ENCODE results near the gene CLK2. TPM values are rescaled to one million over a fixed set of nuclear protein-coding genes. Genes with fewer than 3 reads are reported as not detected.
"Not testable (repeated sequence)": the region's sequence is repeated elsewhere in the genome, so short reads cannot be mapped to it uniquely, and the experiment has no call there.

The CLK2 gene
- total RNA-seq, 1 experiment from 2014 or later, result 28.3 TPM

GRCh38 chr1:155236451-155236850 is 36.9 kb downstream of the CLK2 start:
- Histone ChIP-seq H3K27me3 (no peaks in the 10 kb centered on the region), H3K4me3 (no peak overlapping the region), H3K36me3 (no peaks in the 10 kb centered on the region; the same call in 1 of the 2 replicates), H3K9me3 (no peaks in the 10 kb centered on the region)
- DNase-seq, result no peak

GRCh38 chr1:155235375-155235774 is 37.9 kb downstream of the CLK2 start:
- not testable (repeated sequence) for H3K36me3 ChIP-seq, DNase-seq, H3K4me3 ChIP-seq, H3K9me3 ChIP-seq, H3K27me3 ChIP-seq

GRCh38 chr1:155233502-155233901 is 39.8 kb downstream of the CLK2 start:
- H3K9me3 ChIP-seq, H3K36me3 ChIP-seq, DNase-seq, H3K4me3 ChIP-seq, H3K27me3 ChIP-seq: not testable (repeated sequence)

GRCh38 chr1:155232001-155232978 is 41.0 kb downstream of the CLK2 start:
- not testable (repeated sequence) for DNase-seq, H3K36me3 ChIP-seq, H3K27me3 ChIP-seq, H3K4me3 ChIP-seq, H3K9me3 ChIP-seq

- DNase-seq, H3K36me3 ChIP-seq, H3K9me3 ChIP-seq, H3K27me3 ChIP-seq, H3K4me3 ChIP-seq: not testable (repeated sequence)
Observed at GRCh38 chr1:155231302-155231701, 42.0 kb downstream of the CLK2 start.

GRCh38 chr1:155228096-155228427 is 45.2 kb downstream of the CLK2 start:
- peaks cover 4% of the 10 kb centered on the region for H3K36me3 ChIP-seq
- H3K9me3 ChIP-seq, result no peaks in the 10 kb centered on the region
- DNase-seq, result no peak
- no peaks in the 10 kb centered on the region for H3K27me3 ChIP-seq
- H3K4me3 ChIP-seq, result peak overlapping the region; percentile 70

GRCh38 chr1:155227261-155228095 is 45.8 kb downstream of the CLK2 start:
- H3K27me3 ChIP-seq, result no peaks in the 10 kb centered on the region
- H3K4me3 ChIP-seq, result peak overlapping the region; percentile 70

GRCh38 chr1:155226910-155227260 is 46.4 kb downstream of the CLK2 start:
- H3K36me3 ChIP-seq, result peaks cover 4% of the 10 kb centered on the region
- peak; percentile 51 for DNase-seq
- H3K9me3 ChIP-seq, result no peaks in the 10 kb centered on the region
- peak overlapping the region; percentile 70 for H3K4me3 ChIP-seq
- no peaks in the 10 kb centered on the region for H3K27me3 ChIP-seq

More at GRCh38 chr1:155227261-155228095, 45.8 kb downstream of the CLK2 start:
- Histone ChIP-seq H3K36me3 (peaks cover 4% of the 10 kb centered on the region), H3K9me3 (no peaks in the 10 kb centered on the region)
- DNase-seq, result peak; percentile 100

- DNase-seq, result peak; percentile 69
- no peaks in the 10 kb centered on the region for H3K27me3 ChIP-seq
- peak overlapping the region; percentile 70 for H3K4me3 ChIP-seq
- no peaks in the 10 kb centered on the region for H3K9me3 ChIP-seq
- peaks cover 4% of the 10 kb centered on the region for H3K36me3 ChIP-seq
Observed at GRCh38 chr1:155226188-155226909, 47.0 kb downstream of the CLK2 start.

GRCh38 chr1:155225404-155225759 is 47.9 kb downstream of the CLK2 start:
- not testable (repeated sequence) for DNase-seq, H3K4me3 ChIP-seq

GRCh38 chr1:155223047-155223446 is 50.3 kb downstream of the CLK2 start:
- Histone ChIP-seq H3K36me3 (peaks cover 6% of the 10 kb centered on the region), H3K27me3 (no peaks in the 10 kb centered on the region), H3K4me3 (no peak overlapping the region), H3K9me3 (no peaks in the 10 kb centered on the region)
- no peak for DNase-seq

More at GRCh38 chr1:155225404-155225759, 47.9 kb downstream of the CLK2 start:
- not testable (repeated sequence) for H3K9me3 ChIP-seq, H3K36me3 ChIP-seq, H3K27me3 ChIP-seq

GRCh38 chr1:155220211-155220965 is 52.9 kb downstream of the CLK2 start:
- H3K4me3 ChIP-seq, DNase-seq, H3K27me3 ChIP-seq, H3K36me3 ChIP-seq, H3K9me3 ChIP-seq: not testable (repeated sequence)

GRCh38 chr1:155219592-155220031 is 53.7 kb downstream of the CLK2 start:
- no peaks in the 10 kb centered on the region for H3K27me3 ChIP-seq
- DNase-seq, result no peak
- peaks cover 6% of the 10 kb centered on the region for H3K36me3 ChIP-seq
- no peaks in the 10 kb centered on the region for H3K9me3 ChIP-seq
- H3K4me3 ChIP-seq, result no peak overlapping the region

- DNase-seq, result no peak
- no peaks in the 10 kb centered on the region for H3K9me3 ChIP-seq
- H3K4me3 ChIP-seq, result no peak overlapping the region
- H3K27me3 ChIP-seq, result no peaks in the 10 kb centered on the region
- H3K36me3 ChIP-seq, result peaks cover 2% of the 10 kb centered on the region; the same call in 1 of the 2 replicates
Observed at GRCh38 chr1:155218854-155219591, 54.3 kb downstream of the CLK2 start.

GRCh38 chr1:155214702-155215101 is 58.6 kb downstream of the CLK2 start:
- not testable (repeated sequence) for H3K27me3 ChIP-seq, H3K9me3 ChIP-seq, H3K4me3 ChIP-seq, H3K36me3 ChIP-seq, DNase-seq
